Esophagus squamous epithelium (tissue), 5 donors: ENCODE data around the gene RTF1. TPM values are rescaled to one million over a fixed set of nuclear protein-coding genes. Genes with fewer than 3 reads are reported as not detected.
"Not testable (repeated sequence)": the region's sequence is repeated elsewhere in the genome, so short reads cannot be mapped to it uniquely, and the experiment has no call there.

Experiments
- DNase-seq: peaks from one replicate; lab custom pipeline; 2025; lab: John Stamatoyannopoulos, UW
- H3K27ac ChIP-seq, 4 donors: fragments of 200-600 bp; sonication (generic); one replicate each; pipeline ENCODE4 v1.5.1; 2016 to 2019; ENCODE audit warnings: mild to moderate bottlenecking in 1 of 4
- H3K27me3 ChIP-seq, 4 donors: fragments of 200-600 bp; sonication (generic); 1 replicate in 3 of 4; 2 replicates in 1 of 4; pipeline versions ENCODE4 v1.5.1 to v1.6.0; 2017 to 2021; ENCODE audit warnings: antibody characterized with exemption in 1 of 4
- H3K36me3 ChIP-seq, 3 donors: fragments of 200-600 bp; sonication (generic); one replicate each; pipeline ENCODE4 v1.5.1; 2016 to 2019
- H3K4me1 ChIP-seq, 3 donors: fragments of 200-600 bp; sonication (generic); one replicate each; pipeline ENCODE4 v1.5.1; 2017 to 2019
- H3K4me3 ChIP-seq, 4 donors: fragments of 200-600 bp; sonication (generic); 1 replicate in 3 of 4; 2 replicates in 1 of 4; pipeline ENCODE4 v1.5.1; 2016 to 2019; ENCODE audit warnings: mild to moderate bottlenecking in 2 of 4, moderate library complexity in 1 of 4
- H3K9me3 ChIP-seq, 3 donors: fragments of 200-600 bp; sonication (generic); one replicate each; pipeline ENCODE4 v1.5.1; 2016 to 2019
- CTCF ChIP-seq, 6 experiments: fragments of 450-650 bp in 4 of 6; fragments of 200-600 bp in 2 of 6; sonication (generic) in 2 of 6; IDR thresholded peaks; one replicate each; pipeline ENCODE4 v1.5.1; 2016 to 2019; ENCODE audit warnings: antibody characterized with exemption in 6 of 6, mild to moderate bottlenecking in 4 of 6, moderate library complexity in 4 of 6
- POLR2A ChIP-seq, 4 donors: fragments of 450-650 bp; IDR thresholded peaks; one replicate each; pipeline ENCODE4 v1.6.1; 2017; ENCODE audit warnings: antibody characterized with exemption in 4 of 4, mild to moderate bottlenecking in 4 of 4, moderate library complexity in 3 of 4
- WGBS, 2 donors: methylation state at CpG; one replicate each; pipeline ENCODE4 v1.1.5; 2018; 5-methylcytosine and 5-hydroxymethylcytosine counted together
- intact Hi-C: fragments of 100-400 bp; cut with DNase I; formaldehyde crosslinking; loops from one replicate; pipeline ENCODE4 v1.15.0; 2022
- total RNA-seq, 4 donors: library from RNA; depleted of rRNA; stranded (reverse); fragments of >200 nt; gene quantifications; one replicate each; pipeline ENCODE4 v1.1.0, GENCODE V29; 2016
- donor health status: DM: yes; HTN: yes; CAD: no.

RTF1 gene
- 10 to 100 TPM; 23.3 to 41.6 (median 33.6) TPM for total RNA-seq

- no peaks in the 10 kb centered on the region for H3K27me3 ChIP-seq
- 0% methylated on average over 7 to 16 of the region's 74 CpGs for WGBS, 2 donors
- H3K4me1 ChIP-seq: peaks cover 7 to 47% (median 20%) of the 10 kb centered on the region in 3 donors
- H3K4me3 ChIP-seq: peak within 1 kb of the TSS; percentile 66 to 100 (median 88)
- DNase-seq: peak; percentile 50
- intact Hi-C loops: no loop called here
- peak within 1 kb of the TSS; percentile 88 to 94 (median 94) for H3K27ac ChIP-seq
- H3K36me3 ChIP-seq: no peaks in the 10 kb centered on the region
- peak in 2 of 4 donors; percentile 80 to 86 for TF ChIP-seq POLR2A (IDR thresholded peaks at IDR 0.05)
- TF ChIP-seq CTCF (IDR thresholded peaks at IDR 0.05): peak in 1 of 6 experiments; percentile 13
- no peaks in the 10 kb centered on the region for H3K9me3 ChIP-seq
These were observed at the start of gene RTF1 for GRCh38 chr15:41416742-41417417. Gene RTF1, plus strand, starts transcription at chr15:41417095. Its CDS starts 21 bp downstream, at chr15:41417116.

GRCh38 chr15:41367418-41367817 is 49.5 kb upstream of the RTF1 start:
- WGBS, 2 donors: 80 to 86% methylated on average over 2 of the region's 3 CpGs
- H3K4me3 ChIP-seq: no peak overlapping the region
- peaks cover 0 to 64% (median 0%) of the 10 kb centered on the region in 3 donors for H3K36me3 ChIP-seq
- H3K27me3 ChIP-seq: no peaks in the 10 kb centered on the region
- H3K9me3 ChIP-seq: no peaks in the 10 kb centered on the region
- H3K4me1 ChIP-seq: no peaks in the 10 kb centered on the region
- no peak overlapping the region for H3K27ac ChIP-seq
- no peak for DNase-seq
- TF ChIP-seq CTCF (IDR thresholded peaks at IDR 0.05): no peak
- TF ChIP-seq POLR2A (IDR thresholded peaks at IDR 0.05): no peak
- intact Hi-C loops: no loop called here

GRCh38 chr15:41377978-41378377 is 38.9 kb upstream of the RTF1 start:
- no peaks in the 10 kb centered on the region for H3K9me3 ChIP-seq
- no peak for DNase-seq
- no peak overlapping the region for H3K4me3 ChIP-seq
- H3K4me1 ChIP-seq: no peaks in the 10 kb centered on the region
- no peaks in the 10 kb centered on the region for H3K27me3 ChIP-seq
- H3K36me3 ChIP-seq: peaks cover 0 to 60% (median 7%) of the 10 kb centered on the region in 3 donors
- no peak overlapping the region for H3K27ac ChIP-seq
- no peak for TF ChIP-seq POLR2A (IDR thresholded peaks at IDR 0.05)
- TF ChIP-seq CTCF (IDR thresholded peaks at IDR 0.05): no peak
- WGBS, 2 donors: 92 to 96% methylated on average over 2 to 4 of the region's 4 CpGs
- intact Hi-C loops: no loop called here

GRCh38 chr15:41383974-41384749 is 32.7 kb upstream of the RTF1 start:
- H3K27me3 ChIP-seq, DNase-seq, H3K27ac ChIP-seq, H3K4me1 ChIP-seq, intact Hi-C loops, H3K4me3 ChIP-seq, H3K9me3 ChIP-seq: not testable (repeated sequence)
- 94 to 97% methylated on average over 9 of the region's 9 CpGs for WGBS, 2 donors
- peaks cover 0 to 42% (median 8%) of the 10 kb centered on the region in 3 donors for H3K36me3 ChIP-seq

GRCh38 chr15:41387646-41388045 is 29.2 kb upstream of the RTF1 start:
- 93 to 98% methylated on average over 6 of the region's 6 CpGs for WGBS, 2 donors
- Histone ChIP-seq H3K4me1 (no peaks in the 10 kb centered on the region), H3K27ac (no peak overlapping the region), H3K36me3 (peaks cover 0 to 56% (median 8%) of the 10 kb centered on the region in 3 donors), H3K4me3 (no peak overlapping the region), H3K27me3 (no peaks in the 10 kb centered on the region), H3K9me3 (no peaks in the 10 kb centered on the region)
- DNase-seq: no peak
- intact Hi-C loops: no loop called here
- TF ChIP-seq POLR2A (IDR thresholded peaks at IDR 0.05) (no peak), CTCF (IDR thresholded peaks at IDR 0.05) (no peak)
